Activated T-helper 2 cell treated with anti-CD3 and anti-CD28 coated beads, Interferon-gamma antibody, Interleukin-2, Interleukin-4, amounts not matched to agents 10 μg/mL and 5 μg/mL and 100 μg/mL, durations not matched to agents 14 hours and 24 hours and 36 hours (primary cell): ENCODE data around the gene SERPINF2. TPM values are rescaled to one million over a fixed set of nuclear protein-coding genes. Genes with fewer than 3 reads are reported as not detected.

Source experiments
- DNase-seq: peaks from one replicate; pipeline ENCODE4 v3.0.0; 2021; ENCODE audit warnings: low spot score
- H3K27ac Mint-ChIP-seq: one replicate; pipeline ENCODE4 v1.8.0; 2021; ENCODE audit warnings: mixed read lengths
- H3K27me3 Mint-ChIP-seq: one replicate; pipeline ENCODE4 v1.8.0; 2021; ENCODE audit warnings: low read depth, mixed read lengths
- H3K36me3 Mint-ChIP-seq: one replicate; pipeline ENCODE4 v1.8.0; 2021; ENCODE audit warnings: low read depth, mixed read lengths
- H3K4me1 Mint-ChIP-seq: one replicate; pipeline ENCODE4 v1.8.0; 2021; ENCODE audit warnings: low read depth, mixed read lengths
- H3K4me3 Mint-ChIP-seq: one replicate; pipeline ENCODE4 v1.8.0; 2021; ENCODE audit warnings: low read depth, mild to moderate bottlenecking, moderate library complexity, mixed read lengths
- H3K9me3 Mint-ChIP-seq: one replicate; pipeline ENCODE4 v1.8.0; 2021; ENCODE audit warnings: mixed read lengths
- intact Hi-C: fragments of 100-400 bp; cut with micrococcal nuclease; formaldehyde crosslinking; loops from one replicate; pipeline ENCODE4 v1.15.1; 2023
- total RNA-seq: library from RNA; stranded (reverse); gene quantifications from 2 replicates; pipeline ENCODE4 v1.2.3, GENCODE V29; 2022

The SERPINF2 gene
- total RNA-seq, 1 donor from 2014 or later = 0.14 TPM

DNA sequence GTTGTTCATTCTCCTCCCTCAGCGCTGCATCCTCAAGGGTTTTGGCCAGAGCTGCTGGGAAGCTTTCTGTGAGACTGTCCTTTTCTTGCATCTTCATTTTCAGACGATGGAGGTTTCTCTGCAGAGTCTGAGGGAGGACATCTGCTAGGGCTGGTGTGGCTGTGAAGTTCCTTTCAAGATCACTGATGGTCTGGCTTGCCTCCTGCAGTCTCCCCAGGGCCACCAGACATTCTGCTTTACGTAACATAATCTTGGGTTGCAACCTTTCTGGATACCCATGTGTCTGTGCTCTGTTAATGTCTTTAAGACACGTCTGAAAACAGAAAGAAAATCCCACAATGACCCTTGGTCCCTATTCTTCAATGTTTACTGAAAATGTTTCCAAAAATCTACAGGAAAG lies 58.0 kb downstream of the SERPINF2 start:
- Mint-ChIP-seq H3K4me3 (no peak overlapping the region), H3K4me1 (no peaks in the 10 kb centered on the region), H3K27ac (no peak overlapping the region), H3K27me3 (no peaks in the 10 kb centered on the region), H3K9me3 (no peaks in the 10 kb centered on the region), H3K36me3 (peaks cover 34% of the 10 kb centered on the region)
- DNase-seq = no peak
- intact Hi-C loops = no loop called here

DNA sequence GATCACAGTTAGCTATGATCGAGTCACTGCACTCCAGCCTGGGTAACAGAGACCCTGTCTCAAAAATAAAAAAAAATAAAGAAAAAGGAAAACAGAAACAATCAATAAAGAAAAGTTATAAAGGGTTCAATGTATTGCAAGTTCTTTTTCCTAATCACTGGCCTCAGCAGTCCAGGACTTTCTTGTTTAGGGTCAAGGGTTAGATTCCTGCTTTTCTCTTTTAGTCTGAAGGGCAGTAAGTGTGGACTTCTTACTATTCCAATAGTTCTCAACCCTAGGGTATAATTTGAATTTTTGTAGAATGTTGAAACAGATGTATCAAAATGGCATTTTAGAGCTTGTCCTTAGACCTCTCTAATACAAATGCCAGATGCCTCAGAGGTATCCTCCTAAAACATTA lies 59.8 kb downstream of the SERPINF2 start:
- H3K27me3 Mint-ChIP-seq = no peaks in the 10 kb centered on the region
- no peak overlapping the region for H3K27ac Mint-ChIP-seq
- intact Hi-C loops = no loop called here
- no peak for DNase-seq
- H3K36me3 Mint-ChIP-seq = peaks cover 29% of the 10 kb centered on the region
- no peaks in the 10 kb centered on the region for H3K4me1 Mint-ChIP-seq
- H3K4me3 Mint-ChIP-seq = no peak overlapping the region
- H3K9me3 Mint-ChIP-seq = no peaks in the 10 kb centered on the region

DNA sequence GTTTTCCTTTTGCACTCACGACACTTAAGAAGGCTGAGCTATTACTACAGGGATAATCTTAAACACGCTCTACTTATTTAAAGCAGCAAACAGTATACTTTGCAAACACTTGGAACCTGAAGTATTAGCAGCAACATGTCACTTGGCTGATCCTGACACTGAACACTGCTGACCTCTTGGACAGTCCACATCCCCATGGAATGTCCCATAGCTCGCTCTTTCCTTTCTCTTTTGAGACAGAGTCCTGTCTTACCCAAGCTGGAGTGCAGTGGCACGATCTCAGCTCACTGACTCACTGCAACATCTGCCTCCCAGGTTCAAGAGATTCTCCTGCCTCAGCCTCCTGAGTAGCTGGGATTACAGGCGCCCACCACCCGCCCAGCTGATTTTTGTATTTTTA lies 60.6 kb downstream of the SERPINF2 start:
- DNase-seq = no peak
- Mint-ChIP-seq H3K4me3 (no peak overlapping the region), H3K36me3 (peaks cover 30% of the 10 kb centered on the region), H3K27ac (no peak overlapping the region), H3K4me1 (no peaks in the 10 kb centered on the region), H3K27me3 (no peaks in the 10 kb centered on the region), H3K9me3 (no peaks in the 10 kb centered on the region)
- intact Hi-C loops = no loop called here

Other genes starting within 250 kb of the SERPINF2 start
- 26.2 and 31.0 TPM in 2 replicates for gene INPP5K, start 226.3 kb upstream of the SERPINF2 start, total RNA-seq
- gene PITPNA, start 180.1 kb upstream of the SERPINF2 start, total RNA-seq = 70.8 and 71.6 TPM in 2 replicates
- gene SLC43A2, start 114.0 kb upstream of the SERPINF2 start, total RNA-seq = 2.3 and 2.4 TPM in 2 replicates
- gene SCARF1, start 97.1 kb upstream of the SERPINF2 start, total RNA-seq = 3.3 and 3.4 TPM in 2 replicates
- 8.2 and 8.9 TPM in 2 replicates for gene RILP, start 93.0 kb upstream of the SERPINF2 start, total RNA-seq
- gene PRPF8, start 58.0 kb upstream of the SERPINF2 start, total RNA-seq = 435 and 439 TPM in 2 replicates
- gene TLCD2, start 32.5 kb upstream of the SERPINF2 start, total RNA-seq = 0.09 and 0.30 TPM in 2 replicates
- 16.9 and 17.3 TPM in 2 replicates for gene WDR81, start 18.2 kb upstream of the SERPINF2 start, total RNA-seq
- gene SERPINF1, start 19.2 kb downstream of the SERPINF2 start, total RNA-seq = not detected in 2 replicates
- gene SMYD4, start 87.0 kb downstream of the SERPINF2 start, total RNA-seq = 26.9 and 31.0 TPM in 2 replicates
- gene RPA1, start 87.1 kb downstream of the SERPINF2 start, total RNA-seq = 229 and 243 TPM in 2 replicates